Activated B cell treated with CpG ODN at 0.5 μM for 24 hours (primary cell): Measurements from ENCODE around the gene FFAR1. TPM values are rescaled to one million over a fixed set of nuclear protein-coding genes. Genes with fewer than 3 reads are reported as not detected.
"Not testable (repeated sequence)": the region's sequence is repeated elsewhere in the genome, so short reads cannot be mapped to it uniquely, and the experiment has no call there.

Experiments used
- ATAC-seq: fragments of 200-7000 bp; cut with Tn5 transposase; one replicate; pipeline ENCODE4 v1.10.0; 2021; ENCODE audit warnings: low read depth, mild to moderate bottlenecking, moderate library complexity
- CTCF ChIA-PET: fragments of 350-600 bp; sonication (Branson Sonifier 250); formaldehyde crosslinking; loops from one replicate; lab custom pipeline; 2021; ENCODE audit warnings: antibody characterized with exemption; lab: Charles Lee
- POLR2A ChIA-PET: fragments of 350-600 bp; sonication (Branson Sonifier 250); formaldehyde crosslinking; loops from one replicate; lab custom pipeline; 2021; ENCODE audit warnings: antibody characterized with exemption; lab: Charles Lee
- DNase-seq: peaks from one replicate; pipeline ENCODE4 v3.0.0; 2022
- H3K27ac Mint-ChIP-seq: one replicate; pipeline ENCODE4 v1.8.0; 2020; ENCODE audit warnings: mixed read lengths
- H3K27me3 Mint-ChIP-seq: one replicate; pipeline ENCODE4 v1.8.0; 2021; ENCODE audit warnings: mixed read lengths
- H3K36me3 Mint-ChIP-seq: one replicate; pipeline ENCODE4 v1.8.0; 2021; ENCODE audit warnings: low read depth, mixed read lengths
- H3K4me1 Mint-ChIP-seq: one replicate; pipeline ENCODE4 v1.8.0; 2021; ENCODE audit warnings: mixed read lengths
- H3K4me3 Mint-ChIP-seq: one replicate; pipeline ENCODE4 v1.8.0; 2020; ENCODE audit warnings: mild to moderate bottlenecking, mixed read lengths
- H3K9me3 Mint-ChIP-seq: one replicate; pipeline ENCODE4 v1.8.0; 2020; ENCODE audit warnings: mixed read lengths
- CTCF ChIP-seq: fragments of 200-600 bp; IDR thresholded peaks from one replicate; pipeline ENCODE4 v1.8.0; 2022; ENCODE audit warnings: antibody characterized with exemption, mild to moderate bottlenecking
- intact Hi-C: fragments of 100-400 bp; cut with micrococcal nuclease; formaldehyde crosslinking; loops from one replicate; pipeline ENCODE4 v1.15.1; 2024
- total RNA-seq: library from RNA; stranded (reverse); gene quantifications from 2 replicates; pipeline ENCODE4 v1.2.3, GENCODE V29; 2022

The FFAR1 gene
- total RNA-seq, 1 donor from 2014 or later, result 6.0 TPM

- intact Hi-C loops, result loop anchor here (2.0 kb wide), 2 partner anchors 21 to 47 kb away; no protein-coding TSS in a partner anchor
Observed at GRCh38 chr19:35353635-35354034, 5.9 kb downstream of the FFAR1 start.

GRCh38 chr19:35354898-35355297 lies 7.2 kb downstream of the FFAR1 start:
- DNase-seq (no peak), ATAC-seq (no peak)
- ChIA-PET POLR2A (interaction anchor here (1.7 to 11.2 kb wide), 2 partner anchors 24 to 114 kb away, joined by 5 to 645 read pairs; partner anchors contain the start of gene CD22), CTCF (interaction anchor here (4.3 kb wide), 2 partner anchors 115 to 141 kb away, joined by 66 to 99 read pairs; no protein-coding TSS in a partner anchor)
- Mint-ChIP-seq H3K27ac (no peak overlapping the region), H3K4me1 (peaks cover 22% of the 10 kb centered on the region), H3K36me3 (no peaks in the 10 kb centered on the region), H3K27me3 (peaks cover 5% of the 10 kb centered on the region), H3K4me3 (no peak overlapping the region), H3K9me3 (no peaks in the 10 kb centered on the region)
- intact Hi-C loops, result no loop called here
- no peak for TF ChIP-seq CTCF

More at GRCh38 chr19:35353635-35354034, 5.9 kb downstream of the FFAR1 start:
- no peak for ATAC-seq
- ChIA-PET POLR2A (interaction anchor here (1.0 to 11.2 kb wide), 7 partner anchors 22 to 141 kb away, joined by 3 to 645 read pairs (median 8); partner anchors contain the start of gene CD22), CTCF (interaction anchor here (0.7 to 4.3 kb wide), 15 partner anchors 19 to 818 kb away, joined by 3 to 99 read pairs (median 7); partner anchors contain the start of gene USF2)
- Mint-ChIP-seq H3K27ac (no peak overlapping the region), H3K36me3 (no peaks in the 10 kb centered on the region), H3K4me1 (peaks cover 35% of the 10 kb centered on the region), H3K4me3 (no peak overlapping the region), H3K27me3 (peaks cover 5% of the 10 kb centered on the region), H3K9me3 (no peaks in the 10 kb centered on the region)
- no peak for TF ChIP-seq CTCF
- DNase-seq, result no peak

- no peaks in the 10 kb centered on the region for H3K9me3 Mint-ChIP-seq
- H3K4me3 Mint-ChIP-seq, result no peak overlapping the region
- POLR2A ChIA-PET, result interaction anchor here (0.7 kb wide), 2 partner anchors 107 to 144 kb away, joined by 4 to 5 read pairs; no protein-coding TSS in a partner anchor
- no peak overlapping the region for H3K27ac Mint-ChIP-seq
- H3K4me1 Mint-ChIP-seq, result peaks cover 13% of the 10 kb centered on the region
- DNase-seq (no peak), ATAC-seq (no peak)
- H3K27me3 Mint-ChIP-seq, result peaks cover 5% of the 10 kb centered on the region
- H3K36me3 Mint-ChIP-seq, result no peaks in the 10 kb centered on the region
- intact Hi-C loops, result no loop called here
- CTCF ChIA-PET, result interaction anchor here (1.2 to 4.3 kb wide), 4 partner anchors 113 to 140 kb away, joined by 5 to 99 read pairs (median 40); no protein-coding TSS in a partner anchor
- no peak for TF ChIP-seq CTCF
Observed at GRCh38 chr19:35355791-35356460, 8.2 kb downstream of the FFAR1 start.

GRCh38 chr19:35357867-35358573 lies 10.3 kb downstream of the FFAR1 start, which contains the start of gene FFAR3:
Gene FFAR3 (plus strand): TSS chr19:35358460. CDS start chr19:35358891, 431 bp downstream.
- POLR2A ChIA-PET, result interaction anchor here (1.6 kb wide), 1 partner anchor 11 kb away, joined by 5 read pairs; the partner anchor contains the start of gene FFAR1
- no peak within 1 kb of the TSS for H3K27ac Mint-ChIP-seq
- ATAC-seq (no peak), DNase-seq (no peak)
- TF ChIP-seq CTCF, result no peak
- H3K9me3 Mint-ChIP-seq, result no peaks in the 10 kb centered on the region
- H3K4me3 Mint-ChIP-seq, result no peak within 1 kb of the TSS
- peaks cover 8% of the 10 kb centered on the region for H3K27me3 Mint-ChIP-seq
- intact Hi-C loops, result no loop called here
- H3K4me1 Mint-ChIP-seq, result peaks cover 5% of the 10 kb centered on the region
- CTCF ChIA-PET, result interaction anchor here (0.8 to 2.5 kb wide), 3 partner anchors 105 to 152 kb away, joined by 3 to 13 read pairs (median 7); no protein-coding TSS in a partner anchor
- H3K36me3 Mint-ChIP-seq, result no peaks in the 10 kb centered on the region

- DNase-seq, H3K27me3 Mint-ChIP-seq, H3K4me3 Mint-ChIP-seq, H3K9me3 Mint-ChIP-seq, ATAC-seq, H3K27ac Mint-ChIP-seq, intact Hi-C loops, CTCF ChIA-PET, H3K4me1 Mint-ChIP-seq, H3K36me3 Mint-ChIP-seq, POLR2A ChIA-PET: not testable (repeated sequence)
Observed at GRCh38 chr19:35358834-35359233, 11.1 kb downstream of the FFAR1 start.

GRCh38 chr19:35359395-35359794 lies 11.7 kb downstream of the FFAR1 start:
- intact Hi-C loops, H3K36me3 Mint-ChIP-seq, H3K4me3 Mint-ChIP-seq, H3K27ac Mint-ChIP-seq, ATAC-seq, DNase-seq, H3K9me3 Mint-ChIP-seq, H3K4me1 Mint-ChIP-seq, POLR2A ChIA-PET, CTCF ChIA-PET, H3K27me3 Mint-ChIP-seq: not testable (repeated sequence)

GRCh38 chr19:35360081-35360480 lies 12.4 kb downstream of the FFAR1 start:
- H3K4me3 Mint-ChIP-seq, CTCF ChIA-PET, intact Hi-C loops, H3K27ac Mint-ChIP-seq, ATAC-seq, H3K36me3 Mint-ChIP-seq, H3K4me1 Mint-ChIP-seq, DNase-seq, H3K9me3 Mint-ChIP-seq, POLR2A ChIA-PET: not testable (repeated sequence)
- H3K27me3 Mint-ChIP-seq, result peaks cover 11% of the 10 kb centered on the region
